IPS-NIHi7 (cell line): Measurements from ENCODE around the gene SCN9A.
"Not testable (repeated sequence)": the region's sequence is repeated elsewhere in the genome, so short reads cannot be mapped to it uniquely, and the experiment has no call there.

Experiments
- DNase-seq: peaks from one replicate; pipeline ENCODE4 v3.0.0; 2012; ENCODE audit warnings: mixed read lengths; ENCODE audit errors: extremely low spot score

Gene SCN9A

GRCh38 chr2:166334805-166335204 lies 40.9 kb downstream of the SCN9A start:
- DNase-seq: no peak

GRCh38 chr2:166333801-166334200 lies 41.9 kb downstream of the SCN9A start:
- no peak for DNase-seq

- DNase-seq: no peak
Observed at GRCh38 chr2:166332106-166332505, 43.6 kb downstream of the SCN9A start.

- DNase-seq: no peak
Observed at GRCh38 chr2:166331468-166331867, 44.3 kb downstream of the SCN9A start.

- DNase-seq: no peak
Observed at GRCh38 chr2:166329465-166329864, 46.3 kb downstream of the SCN9A start.

- no peak for DNase-seq
Observed at GRCh38 chr2:166328147-166328546, 47.6 kb downstream of the SCN9A start.

GRCh38 chr2:166321076-166321475 lies 54.7 kb downstream of the SCN9A start:
- DNase-seq: no peak

- DNase-seq: no peak
Observed at GRCh38 chr2:166314022-166314759, 61.6 kb downstream of the SCN9A start.

- DNase-seq: not testable (repeated sequence)
Observed at GRCh38 chr2:166312863-166313262, 62.9 kb downstream of the SCN9A start.

GRCh38 chr2:166307326-166307725 lies 68.4 kb downstream of the SCN9A start:
- DNase-seq: no peak

- DNase-seq: no peak
Observed at GRCh38 chr2:166304656-166305055, 71.1 kb downstream of the SCN9A start.

GRCh38 chr2:166302036-166302435 lies 73.7 kb downstream of the SCN9A start:
- DNase-seq: no peak

GRCh38 chr2:166297951-166298350 lies 77.8 kb downstream of the SCN9A start:
- no peak for DNase-seq

GRCh38 chr2:166293984-166294383 lies 81.8 kb downstream of the SCN9A start:
- DNase-seq: no peak

GRCh38 chr2:166285215-166285614 lies 90.5 kb downstream of the SCN9A start:
- DNase-seq: no peak

GRCh38 chr2:166284359-166284758 lies 91.4 kb downstream of the SCN9A start:
- DNase-seq: no peak

- DNase-seq: no peak
Observed at GRCh38 chr2:166282154-166282553, 93.6 kb downstream of the SCN9A start.

- no peak for DNase-seq
Observed at GRCh38 chr2:166278856-166279255, 96.9 kb downstream of the SCN9A start.

- no peak for DNase-seq
Observed at GRCh38 chr2:166270376-166270775, 105.4 kb downstream of the SCN9A start.

GRCh38 chr2:166269322-166269721 lies 106.4 kb downstream of the SCN9A start:
- no peak for DNase-seq

GRCh38 chr2:166257859-166258258 lies 117.9 kb downstream of the SCN9A start:
- DNase-seq: no peak

GRCh38 chr2:166256896-166257295 lies 118.8 kb downstream of the SCN9A start:
- no peak for DNase-seq

GRCh38 chr2:166249318-166249717 lies 126.4 kb downstream of the SCN9A start:
- no peak for DNase-seq

- DNase-seq: no peak
Observed at GRCh38 chr2:166246901-166247300, 128.8 kb downstream of the SCN9A start.
